B cell (primary cell): ENCODE results near the gene PHF21A. TPM values are rescaled to one million over a fixed set of nuclear protein-coding genes. Genes with fewer than 3 reads are reported as not detected.

Source experiments
- ATAC-seq: fragments of 200-7000 bp; cut with Tn5 transposase; one replicate; pipeline ENCODE4 v1.10.0; 2021; ENCODE audit warnings: low read depth, mild to moderate bottlenecking, moderate number of reproducible peaks, moderate library complexity
- CTCF ChIA-PET: fragments of 350-600 bp; sonication (Branson Sonifier 250); formaldehyde crosslinking; loops from one replicate; lab custom pipeline; 2021; ENCODE audit warnings: antibody characterized with exemption, inconsistent platforms; lab: Charles Lee
- POLR2A ChIA-PET: fragments of 350-600 bp; sonication (Branson Sonifier 250); formaldehyde crosslinking; loops from one replicate; lab custom pipeline; 2021; ENCODE audit warnings: antibody characterized with exemption; lab: Charles Lee
- DNase-seq: peaks from one replicate; pipeline ENCODE4 v3.0.0; 2013
- H2AFZ ChIP-seq: 2 replicates; pipeline ENCODE4 v1.6.1; 2012; ENCODE audit warnings: mild to moderate bottlenecking, low read depth, low read length; ENCODE audit not compliant: insufficient read depth, poor library complexity, severe bottlenecking
- H3K27ac ChIP-seq, 2 donors: 1 replicate in 1 of 2; 2 replicates in 1 of 2; pipeline ENCODE4 v1.5.1; 2012 to 2013; ENCODE audit warnings: low read length in 2 of 2, mild to moderate bottlenecking in 2 of 2, moderate library complexity in 1 of 2
- H3K27me3 ChIP-seq, 4 experiments: fragments of 200-600 bp in 1 of 4; sonication (generic) in 1 of 4; replicated peaks in 1 of 4; 1 replicate in 2 of 4; 2 replicates in 2 of 4; pipeline versions ENCODE4 v1.6.1 to v1.7.0; 2013 to 2016; ENCODE audit warnings: low read length in 3 of 4, mild to moderate bottlenecking in 2 of 4, mixed read lengths in 1 of 4, moderate library complexity in 1 of 4; ENCODE audit not compliant: insufficient read depth in 4 of 4, control insufficient read depth in 3 of 4; ENCODE audit errors: control extremely low read depth in 1 of 4
- H3K36me3 ChIP-seq, 2 experiments: replicated peaks in 1 of 2; 1 replicate in 1 of 2; 2 replicates in 1 of 2; pipeline versions ENCODE4 v1.6.1 to v1.7.1; 2013; ENCODE audit warnings: low read length in 1 of 2; ENCODE audit not compliant: insufficient read depth in 2 of 2, control insufficient read depth in 1 of 2; ENCODE audit errors: control extremely low read depth in 1 of 2, extremely low read depth in 1 of 2
- H3K4me1 ChIP-seq, 2 donors: fragments of 200-600 bp in 1 of 2; sonication (generic) in 1 of 2; 1 replicate in 1 of 2; 2 replicates in 1 of 2; pipeline versions ENCODE4 v1.5.1 to v1.6.1; 2013 to 2017; ENCODE audit warnings: low read length in 2 of 2; ENCODE audit not compliant: control insufficient read depth in 2 of 2, insufficient read depth in 2 of 2
- H3K4me2 ChIP-seq: replicated peaks from 2 replicates; pipeline ENCODE3; 2012; ENCODE audit warnings: mild to moderate bottlenecking, low read depth, low read length; ENCODE audit not compliant: poor library complexity, severe bottlenecking
- H3K4me3 ChIP-seq, 5 experiments: fragments of 200-600 bp in 1 of 5; sonication (generic) in 1 of 5; 1 replicate in 3 of 5; 2 replicates in 2 of 5; pipeline versions ENCODE4 v1.5.1 to v1.7.0; 2011 to 2016; ENCODE audit warnings: low read length in 4 of 5, mild to moderate bottlenecking in 4 of 5, low read depth in 2 of 5, control low read depth in 1 of 5, moderate library complexity in 1 of 5; ENCODE audit not compliant: insufficient read depth in 1 of 5; ENCODE audit errors: control extremely low read depth in 1 of 5, extremely low read depth in 1 of 5
- H3K79me2 ChIP-seq: fragments of 200-600 bp; sonication (generic); one replicate; pipeline ENCODE4 v1.6.0; 2016; ENCODE audit warnings: low read length; ENCODE audit not compliant: control insufficient read depth, insufficient read depth
- H3K9ac ChIP-seq: fragments of 200-600 bp; sonication (generic); 2 replicates; pipeline ENCODE4 v1.6.1; 2017; ENCODE audit warnings: mild to moderate bottlenecking, low read length, moderate library complexity
- H3K9me3 ChIP-seq, 3 donors: one replicate each; pipeline versions ENCODE4 v1.6.1 to v1.7.1; 2013; ENCODE audit warnings: low read length in 2 of 3; ENCODE audit not compliant: control insufficient read depth in 2 of 3, insufficient read depth in 1 of 3; ENCODE audit errors: control extremely low read depth in 1 of 3
- H4K20me1 ChIP-seq: 2 replicates; pipeline ENCODE4 v1.6.0; 2012; ENCODE audit warnings: mild to moderate bottlenecking, low read length; ENCODE audit not compliant: insufficient read depth, control insufficient read depth, poor library complexity, severe bottlenecking
- H3K27ac Mint-ChIP-seq: one replicate; pipeline ENCODE4 v1.8.0; 2021; ENCODE audit warnings: mixed read lengths
- H3K27me3 Mint-ChIP-seq: one replicate; pipeline ENCODE4 v1.8.0; 2021; ENCODE audit warnings: mixed read lengths
- H3K4me1 Mint-ChIP-seq: one replicate; pipeline ENCODE4 v1.8.0; 2021; ENCODE audit warnings: mixed read lengths
- H3K4me3 Mint-ChIP-seq: one replicate; pipeline ENCODE4 v1.8.0; 2021; ENCODE audit warnings: mixed read lengths
- H3K9me3 Mint-ChIP-seq: one replicate; pipeline ENCODE4 v1.8.0; 2022; ENCODE audit warnings: mixed read lengths; ENCODE audit not compliant: insufficient read depth
- CTCF ChIP-seq: fragments of 200-600 bp; IDR thresholded peaks from one replicate; pipeline ENCODE4 v1.8.0; 2022; ENCODE audit warnings: antibody characterized with exemption, mild to moderate bottlenecking
- EZH2 ChIP-seq: IDR thresholded peaks from 2 replicates; pipeline ENCODE4 v1.6.1; 2012; ENCODE audit warnings: borderline replicate concordance, low read depth, mild to moderate bottlenecking, moderate library complexity, low read length; ENCODE audit not compliant: insufficient read depth, poor library complexity, severe bottlenecking
- WGBS: methylation state at CpG from one replicate; pipeline ENCODE4 v1.1.5; 2013; ENCODE audit warnings: missing lambda C conversion rate; ENCODE audit not compliant: insufficient coverage; 5-methylcytosine and 5-hydroxymethylcytosine counted together
- intact Hi-C: fragments of 100-400 bp; cut with micrococcal nuclease; formaldehyde crosslinking; loops from one replicate; pipeline ENCODE4 v1.10.0; 2022
- polyA plus RNA-seq: library from polyadenylated mRNA; depleted of rRNA; stranded (reverse); fragments of >200 nt; gene quantifications from 2 replicates; pipeline ENCODE4 v1.2.3, GENCODE V29; 2012
- total RNA-seq, 2 donors: library from RNA; stranded (reverse); fragments of 120-200 nt in 1 of 2; gene quantifications; 1 replicate in 1 of 2; 2 replicates in 1 of 2; pipeline versions ENCODE4 v1.2.3 to v1.2.4, GENCODE V29; 2013 to 2022

PHF21A gene
- total and polyA plus RNA-seq, 2 donors (not counting 1 experiment from before 2014, with no cell fraction given) = 41.9 to 103 TPM

DNA sequence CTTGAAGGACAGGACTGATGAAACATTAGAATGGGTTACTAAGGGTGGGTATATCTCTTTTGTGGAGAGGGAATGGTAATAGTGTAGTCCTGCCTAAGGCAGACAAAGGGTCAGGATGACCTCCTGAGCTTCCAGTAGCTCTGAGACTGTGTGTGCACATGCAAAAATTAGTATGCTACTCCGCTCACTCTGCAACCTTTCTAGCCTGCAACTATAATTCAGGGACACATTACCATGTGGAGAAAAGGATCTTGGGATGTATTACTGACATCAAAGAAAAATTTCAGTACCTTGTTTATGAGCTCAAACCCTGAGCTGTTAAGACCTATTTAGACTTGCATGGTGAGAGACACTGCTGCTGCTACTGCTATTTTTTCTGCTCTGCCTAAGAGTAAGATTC, 173.4 kb downstream of the PHF21A start:
- H3K9me3 Mint-ChIP-seq = no peaks in the 10 kb centered on the region
- H3K4me1 Mint-ChIP-seq = peaks cover 4% of the 10 kb centered on the region
- ChIA-PET CTCF (interaction anchor here (1.4 to 5.9 kb wide), 2 partner anchors 8 to 17 kb away, joined by 3 to 43 read pairs; no protein-coding TSS in a partner anchor), POLR2A (interaction anchor here (0.9 kb wide), 1 partner anchor 8 kb away, joined by 6 read pairs; no protein-coding TSS in a partner anchor)
- TF ChIP-seq EZH2 (no peak), CTCF (no peak)
- Histone ChIP-seq H3K9ac (no peak overlapping the region), H3K4me3 (no peak overlapping the region), H3K27me3 (no peaks in the 10 kb centered on the region), H3K4me1 (no peaks in the 10 kb centered on the region), H4K20me1 (no peaks in the 10 kb centered on the region), H3K27ac (no peak overlapping the region), H3K4me2 (no peak overlapping the region), H3K36me3 (peaks cover 24 to 65% of the 10 kb centered on the region in 2 experiments), H3K9me3 (no peaks in the 10 kb centered on the region), H3K79me2 (no peaks in the 10 kb centered on the region), H2AFZ (no peak overlapping the region)
- no peak for ATAC-seq
- no peak overlapping the region for H3K27ac Mint-ChIP-seq
- no peak for DNase-seq
- WGBS = no CpG with 5 or more reads among the region's 1 CpG
- H3K27me3 Mint-ChIP-seq = no peaks in the 10 kb centered on the region
- intact Hi-C loops = no loop called here
- H3K4me3 Mint-ChIP-seq = no peak overlapping the region

GRCh38 chr11:45945397-45945999, 175.8 kb downstream of the PHF21A start:
- CTCF ChIA-PET = interaction anchor here (5.9 kb wide), 1 partner anchor 19 kb away, joined by 43 read pairs; no protein-coding TSS in a partner anchor
- Histone ChIP-seq H4K20me1 (no peaks in the 10 kb centered on the region), H3K79me2 (no peaks in the 10 kb centered on the region), H3K27me3 (no peaks in the 10 kb centered on the region), H3K4me3 (no peak overlapping the region), H3K36me3 (peaks cover 21 to 48% of the 10 kb centered on the region in 2 experiments), H3K27ac (no peak overlapping the region), H2AFZ (no peak overlapping the region), H3K9me3 (no peaks in the 10 kb centered on the region), H3K4me2 (no peak overlapping the region), H3K4me1 (no peaks in the 10 kb centered on the region), H3K9ac (no peak overlapping the region)
- Mint-ChIP-seq H3K9me3 (no peaks in the 10 kb centered on the region), H3K4me3 (no peak overlapping the region), H3K27me3 (no peaks in the 10 kb centered on the region), H3K27ac (no peak overlapping the region), H3K4me1 (peaks cover 6% of the 10 kb centered on the region)
- DNase-seq (no peak), ATAC-seq (no peak)
- POLR2A ChIA-PET = no interaction called here
- no peak for TF ChIP-seq CTCF
- no peak for TF ChIP-seq EZH2
- intact Hi-C loops = no loop called here
- WGBS = 100% methylated on average over 3 of the region's 3 CpGs
